Suprapubic skin (tissue), 4 donors: Measurements from ENCODE around the gene TSPEAR. TPM values are rescaled to one million over a fixed set of nuclear protein-coding genes. Genes with fewer than 3 reads are reported as not detected.

Source experiments
- DNase-seq, 2 donors: peaks; one replicate each; pipeline ENCODE4 v3.0.0-alpha.2; 2019; ENCODE audit warnings: low spot score in 2 of 2
- H3K27ac ChIP-seq: fragments of 200-600 bp; sonication (generic); one replicate; pipeline ENCODE4 v1.5.1; 2019
- H3K27me3 ChIP-seq: fragments of 200-600 bp; sonication (generic); one replicate; pipeline ENCODE4 v1.5.1; 2019
- H3K36me3 ChIP-seq: fragments of 200-600 bp; sonication (generic); one replicate; pipeline ENCODE4 v1.5.1; 2019
- H3K4me1 ChIP-seq: fragments of 200-600 bp; sonication (generic); one replicate; pipeline ENCODE4 v1.5.1; 2019
- H3K4me3 ChIP-seq: fragments of 200-600 bp; sonication (generic); one replicate; pipeline ENCODE4 v1.5.1; 2019; ENCODE audit warnings: mild to moderate bottlenecking
- H3K9me3 ChIP-seq: fragments of 200-600 bp; sonication (generic); one replicate; pipeline ENCODE4 v1.5.1; 2019
- EP300 ChIP-seq: sonication (generic); formaldehyde crosslinking; IDR thresholded peaks from one replicate; pipeline ENCODE4 v1.6.1; 2017; ENCODE audit warnings: antibody characterized with exemption
- POLR2A ChIP-seq, 2 donors: fragments of 450-650 bp; IDR thresholded peaks; one replicate each; pipeline ENCODE4 v1.6.1; 2017; ENCODE audit warnings: antibody characterized with exemption in 2 of 2, mild to moderate bottlenecking in 2 of 2, moderate library complexity in 2 of 2
- POLR2AphosphoS5 ChIP-seq, 3 donors: sonication (generic); formaldehyde crosslinking; IDR thresholded peaks; one replicate each; pipeline ENCODE4 v1.6.1; 2017; ENCODE audit warnings: antibody characterized with exemption in 3 of 3
- WGBS: methylation state at CpG from one replicate; pipeline ENCODE4 v1.1.5; 2018; 5-methylcytosine and 5-hydroxymethylcytosine counted together
- total RNA-seq, 4 donors: library from RNA; depleted of rRNA; stranded (reverse); fragments of >200 nt; gene quantifications; one replicate each; pipeline ENCODE4 v1.1.0, GENCODE V29; 2016
- TF ChIP-seq, protein P1 (sequence below), 2 donors: fragments of 200-600 bp in 1 of 2; fragments of 450-650 bp in 1 of 2; sonication (generic) in 1 of 2; IDR thresholded peaks; one replicate each; pipeline ENCODE4 v1.5.1; 2016 to 2019; ENCODE audit warnings: antibody characterized with exemption in 2 of 2, mild to moderate bottlenecking in 1 of 2, moderate library complexity in 1 of 2

TSPEAR gene
- total RNA-seq, 4 donors from 2014 or later = 0.21 to 0.59 (median 0.32) TPM; not detected in 1

- no peaks in the 10 kb centered on the region for H3K36me3 ChIP-seq
- DNase-seq = peak in 1 of 2 donors; percentile 48
- no peak overlapping the region for H3K27ac ChIP-seq
- no peaks in the 10 kb centered on the region for H3K9me3 ChIP-seq
- 79% methylated on average over 13 of the region's 15 CpGs for WGBS
- no peak overlapping the region for H3K4me3 ChIP-seq
- peaks cover 4% of the 10 kb centered on the region for H3K4me1 ChIP-seq
- peaks cover 31% of the 10 kb centered on the region for H3K27me3 ChIP-seq
- TF ChIP-seq POLR2AphosphoS5 (IDR thresholded peaks at IDR 0.05) = no peak
- TF ChIP-seq POLR2A (IDR thresholded peaks at IDR 0.05) = no peak
- TF ChIP-seq, protein P1, sequence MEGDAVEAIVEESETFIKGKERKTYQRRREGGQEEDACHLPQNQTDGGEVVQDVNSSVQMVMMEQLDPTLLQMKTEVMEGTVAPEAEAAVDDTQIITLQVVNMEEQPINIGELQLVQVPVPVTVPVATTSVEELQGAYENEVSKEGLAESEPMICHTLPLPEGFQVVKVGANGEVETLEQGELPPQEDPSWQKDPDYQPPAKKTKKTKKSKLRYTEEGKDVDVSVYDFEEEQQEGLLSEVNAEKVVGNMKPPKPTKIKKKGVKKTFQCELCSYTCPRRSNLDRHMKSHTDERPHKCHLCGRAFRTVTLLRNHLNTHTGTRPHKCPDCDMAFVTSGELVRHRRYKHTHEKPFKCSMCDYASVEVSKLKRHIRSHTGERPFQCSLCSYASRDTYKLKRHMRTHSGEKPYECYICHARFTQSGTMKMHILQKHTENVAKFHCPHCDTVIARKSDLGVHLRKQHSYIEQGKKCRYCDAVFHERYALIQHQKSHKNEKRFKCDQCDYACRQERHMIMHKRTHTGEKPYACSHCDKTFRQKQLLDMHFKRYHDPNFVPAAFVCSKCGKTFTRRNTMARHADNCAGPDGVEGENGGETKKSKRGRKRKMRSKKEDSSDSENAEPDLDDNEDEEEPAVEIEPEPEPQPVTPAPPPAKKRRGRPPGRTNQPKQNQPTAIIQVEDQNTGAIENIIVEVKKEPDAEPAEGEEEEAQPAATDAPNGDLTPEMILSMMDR (IDR thresholded peaks at IDR 0.05) = no peak
- no peak for TF ChIP-seq EP300
Measured at GRCh38 chr21:44572959-44573583, 138.3 kb downstream of the TSPEAR start.

GRCh38 chr21:44571844-44572782 is 139.3 kb downstream of the TSPEAR start:
- TF ChIP-seq EP300 (no peak), POLR2AphosphoS5 (IDR thresholded peaks at IDR 0.05) (no peak), POLR2A (IDR thresholded peaks at IDR 0.05) (no peak)
- TF ChIP-seq, protein P1 (IDR thresholded peaks at IDR 0.05) = no peak
- 92% methylated on average over 37 of the region's 40 CpGs for WGBS
- H3K27ac ChIP-seq = no peak overlapping the region

GRCh38 chr21:44571296-44571695 is 140.1 kb downstream of the TSPEAR start:
- no peak overlapping the region for H3K4me3 ChIP-seq
- H3K36me3 ChIP-seq = no peaks in the 10 kb centered on the region
- H3K9me3 ChIP-seq = no peaks in the 10 kb centered on the region
- no peak overlapping the region for H3K27ac ChIP-seq
- DNase-seq = no peak
- TF ChIP-seq POLR2AphosphoS5 (IDR thresholded peaks at IDR 0.05) (no peak), POLR2A (IDR thresholded peaks at IDR 0.05) (no peak), EP300 (no peak)
- TF ChIP-seq, protein P1 (IDR thresholded peaks at IDR 0.05) = no peak
- H3K27me3 ChIP-seq = peaks cover 32% of the 10 kb centered on the region
- H3K4me1 ChIP-seq = peaks cover 4% of the 10 kb centered on the region
- 73% methylated on average over 4 of the region's 4 CpGs for WGBS

More at GRCh38 chr21:44571844-44572782, 139.3 kb downstream of the TSPEAR start:
- H3K9me3 ChIP-seq = no peaks in the 10 kb centered on the region
- H3K4me3 ChIP-seq = no peak overlapping the region
- peaks cover 4% of the 10 kb centered on the region for H3K4me1 ChIP-seq
- DNase-seq = peak in 1 of 2 donors; percentile 67
- H3K36me3 ChIP-seq = no peaks in the 10 kb centered on the region
- peaks cover 32% of the 10 kb centered on the region for H3K27me3 ChIP-seq

- H3K4me3 ChIP-seq = no peak overlapping the region
- H3K27me3 ChIP-seq = peaks cover 32% of the 10 kb centered on the region
- H3K4me1 ChIP-seq = peaks cover 4% of the 10 kb centered on the region
- H3K36me3 ChIP-seq = no peaks in the 10 kb centered on the region
- WGBS = 71% methylated on average over 1 of the region's 12 CpGs
- DNase-seq = peak in 1 of 2 donors; percentile 28
- H3K27ac ChIP-seq = no peak overlapping the region
- TF ChIP-seq, protein P1 (IDR thresholded peaks at IDR 0.05) = no peak
- H3K9me3 ChIP-seq = no peaks in the 10 kb centered on the region
Measured at GRCh38 chr21:44569861-44570517, 141.4 kb downstream of the TSPEAR start.
